Stomach (tissue), 4 donors: Measurements from ENCODE around the gene B4GALNT1.

Experiments
- EP300 ChIP-seq: sonication (generic); formaldehyde crosslinking; IDR thresholded peaks from one replicate; pipeline ENCODE4 v1.6.1; 2017; ENCODE audit warnings: antibody characterized with exemption
- POLR2A ChIP-seq, 4 donors: fragments of 450-650 bp; IDR thresholded peaks; one replicate each; pipeline ENCODE4 v1.6.1; 2016; ENCODE audit warnings: antibody characterized with exemption in 4 of 4, control low read depth in 2 of 4, mild to moderate bottlenecking in 1 of 4, moderate library complexity in 1 of 4
- POLR2AphosphoS5 ChIP-seq, 3 donors: sonication (generic); formaldehyde crosslinking; IDR thresholded peaks; one replicate each; pipeline ENCODE4 v1.6.1; 2016; ENCODE audit warnings: antibody characterized with exemption in 3 of 3
- TF ChIP-seq, protein P1 (sequence below), 7 experiments: fragments of 450-650 bp in 4 of 7; fragments of 200-600 bp in 3 of 7; sonication (generic) in 3 of 7; IDR thresholded peaks; one replicate each; pipeline ENCODE4 v1.5.1; 2016 to 2019; ENCODE audit warnings: antibody characterized with exemption in 7 of 7, control low read depth in 2 of 7, mild to moderate bottlenecking in 1 of 7

DNA sequence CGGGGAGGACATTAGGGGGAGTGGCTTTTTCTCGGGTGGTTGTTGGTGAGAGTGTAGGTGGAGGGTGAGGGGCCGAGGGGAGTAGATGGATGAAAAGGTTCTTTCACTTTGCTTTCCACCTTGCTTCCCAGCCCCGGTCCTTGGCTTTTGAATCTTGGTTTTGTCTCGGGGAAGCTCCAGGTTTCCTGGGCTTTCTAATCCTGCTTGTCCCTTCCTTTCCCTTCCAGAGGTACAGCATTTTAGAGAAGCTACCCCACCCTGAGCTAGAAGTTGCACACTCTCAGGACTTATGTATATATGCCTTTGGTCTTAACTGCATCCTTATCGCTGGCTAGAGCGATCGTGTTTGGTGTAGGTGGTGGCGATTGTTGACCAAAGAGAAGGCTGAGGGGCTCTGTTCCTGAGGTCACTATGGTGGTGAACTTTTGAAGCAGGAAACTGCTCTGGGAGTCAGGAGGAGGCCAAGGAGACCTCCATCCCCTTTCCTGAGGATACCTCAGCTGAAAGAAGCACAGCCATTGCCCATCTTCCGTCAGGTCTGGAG lies 41.1 kb downstream of the B4GALNT1 start:
- TF ChIP-seq POLR2A (IDR thresholded peaks at IDR 0.05) (no peak), POLR2AphosphoS5 (IDR thresholded peaks at IDR 0.05) (no peak), EP300 (no peak)
- TF ChIP-seq, protein P1, sequence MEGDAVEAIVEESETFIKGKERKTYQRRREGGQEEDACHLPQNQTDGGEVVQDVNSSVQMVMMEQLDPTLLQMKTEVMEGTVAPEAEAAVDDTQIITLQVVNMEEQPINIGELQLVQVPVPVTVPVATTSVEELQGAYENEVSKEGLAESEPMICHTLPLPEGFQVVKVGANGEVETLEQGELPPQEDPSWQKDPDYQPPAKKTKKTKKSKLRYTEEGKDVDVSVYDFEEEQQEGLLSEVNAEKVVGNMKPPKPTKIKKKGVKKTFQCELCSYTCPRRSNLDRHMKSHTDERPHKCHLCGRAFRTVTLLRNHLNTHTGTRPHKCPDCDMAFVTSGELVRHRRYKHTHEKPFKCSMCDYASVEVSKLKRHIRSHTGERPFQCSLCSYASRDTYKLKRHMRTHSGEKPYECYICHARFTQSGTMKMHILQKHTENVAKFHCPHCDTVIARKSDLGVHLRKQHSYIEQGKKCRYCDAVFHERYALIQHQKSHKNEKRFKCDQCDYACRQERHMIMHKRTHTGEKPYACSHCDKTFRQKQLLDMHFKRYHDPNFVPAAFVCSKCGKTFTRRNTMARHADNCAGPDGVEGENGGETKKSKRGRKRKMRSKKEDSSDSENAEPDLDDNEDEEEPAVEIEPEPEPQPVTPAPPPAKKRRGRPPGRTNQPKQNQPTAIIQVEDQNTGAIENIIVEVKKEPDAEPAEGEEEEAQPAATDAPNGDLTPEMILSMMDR (IDR thresholded peaks at IDR 0.05) = no peak
